SKM-1 (cell line): Measurements from ENCODE around the gene PHKB.
"Not testable (repeated sequence)": the region's sequence is repeated elsewhere in the genome, so short reads cannot be mapped to it uniquely, and the experiment has no call there.

Source experiments
- DNase-seq: peaks from one replicate; lab custom pipeline; 2025; ENCODE audit not compliant: unreplicated experiment; lab: John Stamatoyannopoulos, UW

Gene PHKB

GRCh38 chr16:47469227-47469626 is 8.1 kb downstream of the PHKB start:
- no peak for DNase-seq

- DNase-seq: no peak
Measured at GRCh38 chr16:47470211-47470610, 9.1 kb downstream of the PHKB start.

- DNase-seq: no peak
Measured at GRCh38 chr16:47470810-47471209, 9.7 kb downstream of the PHKB start.

- not testable (repeated sequence) for DNase-seq
Measured at GRCh38 chr16:47473004-47473403, 11.9 kb downstream of the PHKB start.

GRCh38 chr16:47473792-47474191 is 12.7 kb downstream of the PHKB start:
- DNase-seq: no peak

- no peak for DNase-seq
Measured at GRCh38 chr16:47475786-47476185, 14.7 kb downstream of the PHKB start.

GRCh38 chr16:47476654-47477345 is 15.7 kb downstream of the PHKB start:
- DNase-seq: no peak

- DNase-seq: no peak
Measured at GRCh38 chr16:47477679-47478078, 16.5 kb downstream of the PHKB start.

GRCh38 chr16:47480410-47480809 is 19.3 kb downstream of the PHKB start:
- no peak for DNase-seq

GRCh38 chr16:47481698-47482374 is 20.7 kb downstream of the PHKB start:
- no peak for DNase-seq

GRCh38 chr16:47483616-47484015 is 22.5 kb downstream of the PHKB start:
- DNase-seq: no peak

- no peak for DNase-seq
Measured at GRCh38 chr16:47486856-47487255, 25.7 kb downstream of the PHKB start.

- DNase-seq: no peak
Measured at GRCh38 chr16:47488051-47488450, 26.9 kb downstream of the PHKB start.

GRCh38 chr16:47490471-47490870 is 29.3 kb downstream of the PHKB start:
- DNase-seq: no peak

GRCh38 chr16:47492036-47492427 is 30.9 kb downstream of the PHKB start:
- no peak for DNase-seq

GRCh38 chr16:47492428-47493377 is 31.6 kb downstream of the PHKB start:
- DNase-seq: peak; percentile 83

GRCh38 chr16:47493381-47494337 is 32.5 kb downstream of the PHKB start:
- peak; percentile 4 for DNase-seq

- no peak for DNase-seq
Measured at GRCh38 chr16:47499080-47499699, 38.1 kb downstream of the PHKB start.

GRCh38 chr16:47499700-47500264 is 38.7 kb downstream of the PHKB start:
- no peak for DNase-seq

- DNase-seq: no peak
Measured at GRCh38 chr16:47503936-47504335, 42.8 kb downstream of the PHKB start.
